GM21737 (cell line): ENCODE data around the gene HSH2D.
A peak's percentile ranks its signal among the peaks of the same experiment; 100 is the strongest.

Source experiments
- ATAC-seq: cut with Tn5 transposase; IDR thresholded peaks from one replicate; pipeline ENCODE4 v1.9.1; 2021; ENCODE audit warnings: mild to moderate bottlenecking, moderate library complexity; ENCODE audit not compliant: unreplicated experiment

HSH2D gene

GRCh38 chr19:16190736-16191135, 47.3 kb downstream of the HSH2D start:
- no peak for ATAC-seq

- no peak for ATAC-seq
These were observed 47.9 kb downstream of the HSH2D start for GRCh38 chr19:16191216-16191908.

DNA sequence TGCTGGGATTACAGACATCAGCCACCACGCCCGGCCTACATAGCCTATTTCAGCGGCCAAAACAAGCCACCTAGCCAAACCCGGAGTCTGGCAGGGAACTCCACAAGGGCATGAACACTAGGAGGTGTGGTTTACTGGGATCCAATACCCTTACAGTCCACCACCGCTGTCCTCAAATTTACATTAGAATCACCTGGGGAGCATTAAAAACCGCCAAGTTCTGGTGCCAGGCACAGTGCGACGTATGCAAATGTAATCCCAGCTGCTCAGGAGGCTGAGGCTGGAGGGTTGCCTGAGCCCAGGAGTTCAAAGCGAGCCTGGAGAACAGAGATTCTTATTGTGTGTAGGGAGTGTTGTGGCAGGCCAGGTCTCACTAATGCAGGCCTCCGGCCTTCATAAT, 50.0 kb downstream of the HSH2D start:
- no peak for ATAC-seq

- no peak for ATAC-seq
These were observed 53.7 kb downstream of the HSH2D start for GRCh38 chr19:16197188-16197621.

- peak; percentile 77 for ATAC-seq
These were observed 54.3 kb downstream of the HSH2D start, which contains the start of gene AP1M1 for GRCh38 chr19:16197622-16198369. TSS of gene AP1M1 (plus strand) at chr19:16197911. CDS start at chr19:16198027, 116 bp downstream.

DNA sequence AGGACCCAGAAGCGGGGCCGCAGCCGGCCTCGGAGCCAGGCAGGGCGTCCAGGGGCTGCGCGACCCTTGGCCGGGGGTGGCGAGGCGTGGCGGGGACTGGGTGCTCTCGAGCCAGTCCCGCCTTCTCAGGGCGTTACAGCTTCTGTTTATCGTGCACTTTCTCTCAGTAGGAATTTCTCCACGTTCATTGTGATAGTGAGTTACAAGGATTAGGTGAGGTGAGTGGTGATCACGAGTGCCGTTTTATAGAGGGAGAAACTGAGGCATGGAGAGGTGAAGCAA, 54.8 kb downstream of the HSH2D start:
- ATAC-seq = peak; percentile 6

DNA sequence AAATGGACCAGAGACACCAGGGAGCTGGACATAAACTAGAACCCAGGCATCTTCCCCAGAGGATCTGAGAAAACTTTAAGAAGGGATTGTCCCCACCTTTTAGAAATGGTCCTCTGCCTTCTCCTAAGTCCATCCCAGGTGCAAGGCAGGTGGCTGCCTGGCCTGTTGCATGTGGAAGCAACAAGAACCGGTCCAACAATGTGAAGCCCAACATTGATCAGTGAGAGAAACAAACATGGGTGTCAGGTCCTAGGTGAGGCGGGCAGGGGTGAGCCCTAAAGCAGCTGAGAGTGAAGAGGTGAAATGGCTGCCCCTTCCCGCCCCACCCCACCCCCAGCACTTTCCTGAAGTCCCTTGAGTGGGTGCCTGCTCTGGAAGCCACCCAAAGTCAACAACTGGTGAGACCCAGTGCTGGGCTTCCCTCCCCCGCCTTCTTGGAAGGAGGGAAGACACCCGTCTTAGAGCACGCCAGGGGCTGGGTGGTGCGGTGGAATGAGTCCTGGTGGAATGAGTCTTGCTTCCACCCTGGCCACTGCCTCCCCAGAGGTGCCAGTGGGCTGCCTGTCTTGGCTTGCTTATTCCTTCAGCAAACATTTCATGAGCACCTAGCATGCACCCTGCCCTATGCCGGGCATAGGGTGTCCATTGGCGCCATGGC, 55.9 kb downstream of the HSH2D start:
- no peak for ATAC-seq

- no peak for ATAC-seq
These were observed 56.8 kb downstream of the HSH2D start for GRCh38 chr19:16200038-16201010.

GRCh38 chr19:16201011-16201391, 57.5 kb downstream of the HSH2D start:
- no peak for ATAC-seq

DNA sequence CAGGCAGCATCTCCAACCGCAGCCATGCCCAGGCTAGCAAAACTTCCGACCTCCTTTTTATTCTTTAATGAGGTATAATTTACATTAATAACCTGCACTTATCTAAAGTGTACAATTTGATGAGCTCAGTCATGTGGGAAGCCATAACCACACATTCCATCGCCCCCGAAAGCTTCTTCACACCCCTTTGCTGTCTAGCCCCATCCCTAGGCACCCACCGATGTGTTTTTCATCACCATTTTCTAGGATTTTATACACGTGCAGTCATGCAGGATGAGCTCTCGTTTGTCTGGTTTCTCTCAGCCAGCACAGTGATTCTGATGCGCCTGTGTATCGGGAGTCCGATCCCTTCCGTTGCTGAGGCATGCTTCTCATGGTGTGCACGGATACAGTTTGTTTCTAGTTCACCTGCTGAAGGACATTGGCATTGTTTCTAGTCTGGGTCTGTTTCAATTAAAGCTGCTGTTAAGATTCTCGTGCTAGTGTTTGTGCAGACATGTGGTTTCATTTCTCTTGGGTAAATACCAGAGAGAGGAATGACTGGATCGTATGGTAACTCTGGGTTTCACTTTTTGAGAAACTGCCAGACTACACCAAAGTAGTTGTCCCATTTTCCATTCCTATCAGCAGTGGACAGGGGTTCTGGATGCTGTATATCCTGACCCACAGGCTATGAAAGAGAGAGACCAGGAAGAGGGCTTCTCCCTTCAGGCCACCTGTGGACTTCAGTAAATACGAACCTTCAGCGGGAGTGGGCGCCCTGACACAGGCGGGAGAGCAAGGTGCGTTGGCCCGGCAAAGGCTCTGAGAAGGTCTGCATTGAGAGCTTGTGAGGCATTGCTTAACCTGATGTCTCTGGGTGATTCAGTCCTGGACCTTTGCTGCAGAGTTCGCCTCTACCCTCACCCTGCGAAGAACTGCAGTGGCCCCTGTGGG, 59.1 kb downstream of the HSH2D start:
- ATAC-seq = no peak

GRCh38 chr19:16203256-16204004, 59.9 kb downstream of the HSH2D start:
- no peak for ATAC-seq

GRCh38 chr19:16204005-16204294, 60.5 kb downstream of the HSH2D start:
- no peak for ATAC-seq

DNA sequence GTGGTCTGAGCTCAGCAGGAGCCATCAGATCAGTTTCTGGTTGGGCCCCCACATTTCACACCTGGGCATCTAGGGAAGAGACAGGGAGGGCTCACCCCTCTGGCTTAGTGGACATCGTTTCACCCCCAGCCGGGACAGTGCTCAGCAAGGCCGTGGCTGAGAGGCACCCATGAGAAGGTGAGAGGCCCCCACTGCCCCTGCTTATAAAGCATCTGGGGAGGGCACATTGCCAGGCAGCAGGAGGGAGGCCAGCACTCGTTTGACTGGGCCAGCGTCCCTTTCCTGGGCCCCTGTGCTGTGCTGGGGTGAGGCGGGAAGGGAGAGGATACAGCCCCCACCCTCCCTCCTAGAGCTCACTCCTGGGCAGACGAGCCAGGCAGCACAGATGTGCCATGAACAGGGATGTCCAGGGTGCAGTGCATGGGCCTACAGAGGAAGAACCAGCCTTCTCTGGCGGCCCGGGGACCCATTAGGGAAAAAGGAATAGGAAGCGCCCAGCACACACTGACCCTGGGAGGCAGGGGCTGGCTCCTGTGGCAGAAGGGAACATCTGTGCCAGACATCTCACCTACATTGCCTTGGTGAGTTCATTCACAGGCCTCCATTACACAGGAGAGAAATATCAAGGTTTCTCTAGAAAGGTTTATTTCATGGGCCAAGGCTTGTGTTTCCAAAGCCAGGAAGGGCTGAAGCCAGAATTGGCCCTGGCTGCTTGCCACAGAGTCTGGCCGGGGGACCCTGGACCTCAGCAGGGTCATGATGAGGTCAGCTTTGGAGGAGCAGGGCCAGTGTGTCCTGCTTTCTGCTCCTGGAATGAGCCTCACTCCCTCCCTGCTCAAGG, 61.9 kb downstream of the HSH2D start:
- ATAC-seq = no peak

GRCh38 chr19:16206046-16206605, 62.6 kb downstream of the HSH2D start:
- no peak for ATAC-seq

GRCh38 chr19:16206637-16207036, 63.2 kb downstream of the HSH2D start:
- ATAC-seq = no peak

DNA sequence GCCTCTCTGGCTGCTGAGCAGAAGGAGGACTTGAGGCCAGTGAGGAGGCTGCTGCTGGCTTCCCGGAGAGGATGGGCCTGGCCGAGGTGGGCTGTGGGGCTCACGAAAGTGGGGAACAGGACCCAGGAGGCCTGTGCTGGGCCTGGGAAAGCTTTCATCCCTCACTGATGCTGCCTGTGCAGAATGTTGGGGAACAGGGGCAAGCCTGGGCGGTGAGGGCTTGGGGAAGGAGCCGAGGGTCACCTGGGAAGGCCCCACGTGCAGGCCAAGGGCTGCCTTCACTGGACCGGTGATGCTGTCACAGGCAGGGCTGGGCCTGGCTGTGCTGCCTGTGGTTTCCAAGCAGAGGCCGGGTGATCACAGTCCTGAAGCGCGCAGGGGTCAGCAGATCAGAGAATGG, 63.6 kb downstream of the HSH2D start:
- no peak for ATAC-seq

GRCh38 chr19:16207490-16208025, 64.1 kb downstream of the HSH2D start:
- no peak for ATAC-seq
